GM19324 (cell line): ENCODE measurements around the gene CCDC110.

Source experiments
- ATAC-seq: cut with Tn5 transposase; IDR thresholded peaks from one replicate; pipeline ENCODE4 v1.9.1; 2021; ENCODE audit warnings: mild to moderate bottlenecking, moderate library complexity; ENCODE audit not compliant: unreplicated experiment, low FRiP score

CCDC110 gene

GRCh38 chr4:185473247-185473646 is 1.7 kb upstream of the CCDC110 start:
- ATAC-seq: no peak

- no peak for ATAC-seq
These were observed 590 bp upstream of the CCDC110 start for GRCh38 chr4:185472103-185472542.

GRCh38 chr4:185470501-185471195 is 885 bp downstream of the CCDC110 start:
- ATAC-seq: peak; percentile 2

- ATAC-seq: no peak
These were observed 1.9 kb downstream of the CCDC110 start for GRCh38 chr4:185469580-185470154.

- no peak for ATAC-seq
These were observed 2.5 kb downstream of the CCDC110 start for GRCh38 chr4:185468999-185469398.

- no peak for ATAC-seq
These were observed 3.5 kb downstream of the CCDC110 start for GRCh38 chr4:185467991-185468390.

GRCh38 chr4:185467101-185467500 is 4.4 kb downstream of the CCDC110 start:
- no peak for ATAC-seq

GRCh38 chr4:185465707-185466106 is 5.8 kb downstream of the CCDC110 start:
- ATAC-seq: no peak

GRCh38 chr4:185464887-185465286 is 6.6 kb downstream of the CCDC110 start:
- ATAC-seq: no peak

- no peak for ATAC-seq
These were observed 7.3 kb downstream of the CCDC110 start for GRCh38 chr4:185464183-185464582.

GRCh38 chr4:185463541-185463940 is 8.0 kb downstream of the CCDC110 start:
- ATAC-seq: no peak

GRCh38 chr4:185461565-185461964 is 10.0 kb downstream of the CCDC110 start:
- no peak for ATAC-seq

GRCh38 chr4:185457136-185457535 is 14.4 kb downstream of the CCDC110 start:
- no peak for ATAC-seq

GRCh38 chr4:185456131-185456530 is 15.4 kb downstream of the CCDC110 start:
- ATAC-seq: no peak

GRCh38 chr4:185445209-185445608 is 26.3 kb downstream of the CCDC110 start:
- ATAC-seq: no peak

GRCh38 chr4:185441479-185441878 is 30.1 kb downstream of the CCDC110 start:
- no peak for ATAC-seq

- ATAC-seq: no peak
These were observed 33.7 kb downstream of the CCDC110 start for GRCh38 chr4:185437809-185438208.

GRCh38 chr4:185435466-185435865 is 36.1 kb downstream of the CCDC110 start:
- ATAC-seq: no peak

- ATAC-seq: no peak
These were observed 41.9 kb downstream of the CCDC110 start for GRCh38 chr4:185429660-185430059.

GRCh38 chr4:185426960-185427688 is 44.4 kb downstream of the CCDC110 start:
- ATAC-seq: no peak

- ATAC-seq: peak; percentile 96
These were observed 45.7 kb downstream of the CCDC110 start, which contains the start of gene UFSP2 for GRCh38 chr4:185425647-185426352. Gene UFSP2 (minus strand): TSS chr4:185425964. CDS start chr4:185425868, 96 bp downstream.
